Measurements from ENCODE around the gene NCAPH2.

Gene NCAPH2

DNA sequence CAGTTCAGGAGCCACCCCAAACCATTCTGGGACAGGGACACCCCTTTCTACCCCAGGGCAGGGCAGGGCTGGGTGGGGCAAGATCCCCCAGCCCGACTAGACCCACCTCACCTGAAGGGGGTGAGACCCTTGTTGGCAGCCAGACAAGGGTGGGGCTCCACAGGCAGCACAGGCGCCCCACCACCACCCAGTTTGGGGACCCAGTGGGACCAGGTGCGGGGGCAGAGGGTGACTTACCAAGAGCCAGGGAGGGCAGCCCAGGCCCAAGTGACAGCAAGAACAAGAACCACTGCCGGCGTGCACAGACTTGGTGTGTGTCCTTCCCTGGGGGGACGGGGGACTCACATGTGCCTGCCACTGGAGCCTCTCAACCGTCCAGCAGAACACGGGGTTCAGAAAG is 24.5 kb upstream of the NCAPH2 start:
- no peak overlapping the region for H3K4me3 Mint-ChIP-seq

DNA sequence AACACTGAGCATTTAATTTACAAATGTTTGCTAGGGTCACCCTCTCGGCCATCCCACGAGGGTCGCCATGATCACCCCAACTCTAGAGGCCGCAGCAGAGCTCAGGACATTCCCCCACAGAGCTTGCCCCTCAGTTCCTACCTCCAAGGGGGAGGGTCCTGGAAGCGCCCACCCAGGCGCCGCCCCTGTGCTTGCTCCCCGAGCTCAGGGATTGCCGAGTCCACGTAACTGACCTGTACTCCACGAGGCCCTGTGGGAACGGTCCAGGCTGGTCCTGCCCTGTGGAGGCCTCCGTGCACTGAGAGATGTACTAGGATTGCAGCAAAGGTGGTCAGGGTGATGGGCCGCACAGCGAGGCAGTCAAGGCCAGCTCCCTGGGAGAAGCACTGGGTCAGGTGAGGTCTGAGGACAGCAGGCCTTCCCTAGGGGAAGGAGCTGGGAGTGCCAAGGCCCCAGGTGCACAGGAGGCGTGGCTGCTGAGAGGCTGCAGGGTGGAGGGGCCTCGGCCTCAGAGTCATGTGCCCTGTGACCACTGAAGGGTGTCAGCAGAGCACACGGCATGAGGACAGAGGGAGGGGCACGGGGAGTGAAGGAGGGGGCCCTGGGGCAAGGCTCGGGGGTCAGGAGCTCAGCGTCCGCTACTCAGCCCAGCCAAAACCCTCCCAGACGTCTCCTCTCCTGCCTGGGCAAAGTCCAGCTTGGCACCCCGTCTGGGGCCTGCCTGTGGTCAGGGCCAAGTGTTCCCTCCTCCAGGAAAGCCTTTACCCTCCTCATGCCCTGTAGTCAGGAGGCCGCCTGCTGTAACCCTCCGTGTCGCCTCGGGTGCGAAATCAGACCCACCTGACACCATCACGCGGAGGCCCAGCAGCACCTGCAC is 23.8 kb upstream of the NCAPH2 start:
- Mint-ChIP-seq H3K4me1 (peaks cover 3% of the 10 kb centered on the region), H3K9me3 (no peaks in the 10 kb centered on the region), H3K36me3 (no peaks in the 10 kb centered on the region), H3K27ac (peak overlapping the region; percentile 59), H3K27me3 (no peaks in the 10 kb centered on the region), H3K4me3 (no peak overlapping the region)

More for the DNA sequence above, 24.5 kb upstream of the NCAPH2 start:
- Mint-ChIP-seq H3K4me1 (peaks cover 3% of the 10 kb centered on the region), H3K36me3 (no peaks in the 10 kb centered on the region), H3K27me3 (no peaks in the 10 kb centered on the region), H3K9me3 (no peaks in the 10 kb centered on the region), H3K27ac (no peak overlapping the region)

DNA sequence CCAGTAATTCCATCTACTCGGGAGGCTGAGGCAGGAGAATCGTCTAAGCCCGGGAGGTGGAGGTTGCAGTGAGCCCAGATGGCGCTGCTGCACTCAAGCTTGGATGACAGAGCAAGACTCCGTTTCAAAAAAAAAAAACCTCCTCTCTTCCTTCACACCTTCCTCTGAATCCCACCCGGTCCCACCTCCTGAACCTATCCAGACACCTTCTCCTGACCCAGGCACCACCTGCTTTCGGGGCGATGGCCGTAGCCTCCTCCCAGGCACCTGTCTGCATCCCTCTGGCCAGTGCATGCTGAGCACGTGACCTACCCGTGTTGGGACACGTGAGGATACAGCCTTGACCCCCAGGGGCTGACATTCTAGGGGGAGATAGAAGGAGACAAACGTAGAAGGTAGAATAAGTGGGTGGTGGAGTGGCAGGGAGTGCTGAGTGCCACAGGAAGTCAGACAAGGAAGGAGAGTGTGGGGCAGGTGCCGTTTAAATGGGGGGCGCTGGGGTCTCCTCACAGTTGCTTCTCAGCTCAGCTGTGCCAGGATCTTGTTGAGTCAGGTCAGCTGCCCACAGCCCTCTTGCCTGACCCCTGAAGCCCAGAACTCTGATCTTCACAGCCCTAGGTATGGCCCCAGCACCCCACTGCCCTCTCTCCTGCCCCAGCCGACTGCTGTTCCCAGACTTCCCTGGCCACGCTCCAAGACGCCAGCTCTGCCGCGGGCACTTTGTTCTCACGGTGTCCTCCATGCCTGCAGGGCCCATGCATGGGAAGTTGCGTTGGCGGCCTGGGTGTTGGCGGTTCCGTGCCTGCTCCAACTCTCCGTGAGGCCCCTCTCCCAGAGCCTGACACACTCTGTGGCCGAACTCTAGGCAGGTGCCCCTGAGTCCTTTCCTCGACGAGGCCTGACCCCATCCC is 22.5 kb upstream of the NCAPH2 start:
- no peaks in the 10 kb centered on the region for H3K27me3 Mint-ChIP-seq
- H3K36me3 Mint-ChIP-seq, result no peaks in the 10 kb centered on the region
- no peaks in the 10 kb centered on the region for H3K4me1 Mint-ChIP-seq
- H3K27ac Mint-ChIP-seq, result no peak overlapping the region
- no peak overlapping the region for H3K4me3 Mint-ChIP-seq
- no peaks in the 10 kb centered on the region for H3K9me3 Mint-ChIP-seq

DNA sequence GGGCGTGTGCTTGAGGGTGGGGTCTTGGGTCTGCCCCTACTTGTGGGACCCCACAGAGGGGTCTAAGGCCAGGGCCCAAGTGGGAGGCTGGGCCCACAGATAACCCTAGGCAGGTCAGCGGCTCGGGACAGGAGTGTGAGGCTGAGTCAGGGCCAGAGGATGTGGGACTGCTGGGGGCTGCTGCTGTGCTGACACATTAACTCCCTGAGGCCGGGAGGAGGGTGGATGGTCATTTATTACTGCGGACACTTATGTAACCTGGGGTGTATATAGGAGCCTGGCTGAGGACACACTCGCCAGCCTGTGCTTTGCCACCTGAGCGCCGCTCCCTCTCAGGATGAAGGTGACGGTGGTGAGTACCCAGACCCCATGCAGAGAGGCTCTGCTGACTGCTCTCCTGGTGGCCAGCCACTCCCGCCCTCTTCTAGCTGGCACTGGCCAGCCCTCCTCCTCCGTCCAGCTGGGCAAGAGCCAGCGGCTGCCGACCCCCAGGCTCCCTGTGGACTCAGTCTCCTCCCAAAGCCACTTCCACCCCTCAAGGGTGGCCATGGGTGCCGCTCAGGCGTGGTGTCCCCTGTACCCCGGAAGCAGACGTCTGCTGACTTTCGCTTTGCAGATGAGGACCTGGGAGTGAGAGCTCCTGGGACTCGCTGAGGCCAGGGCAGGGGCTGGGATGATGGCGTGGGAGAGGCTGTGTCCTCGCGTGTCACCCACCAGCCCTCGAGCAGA is 21.3 kb upstream of the NCAPH2 start, which contains the start of gene MIOX:
Gene MIOX, plus strand, starts transcription at position 299 of the 729 bp plus-strand sequence. Its CDS starts 39 bp downstream, at position 338.
- Mint-ChIP-seq H3K4me3 (no peak within 1 kb of the TSS), H3K27ac (no peak within 1 kb of the TSS), H3K9me3 (no peaks in the 10 kb centered on the region), H3K4me1 (peaks cover 7% of the 10 kb centered on the region), H3K27me3 (no peaks in the 10 kb centered on the region), H3K36me3 (no peaks in the 10 kb centered on the region)

DNA sequence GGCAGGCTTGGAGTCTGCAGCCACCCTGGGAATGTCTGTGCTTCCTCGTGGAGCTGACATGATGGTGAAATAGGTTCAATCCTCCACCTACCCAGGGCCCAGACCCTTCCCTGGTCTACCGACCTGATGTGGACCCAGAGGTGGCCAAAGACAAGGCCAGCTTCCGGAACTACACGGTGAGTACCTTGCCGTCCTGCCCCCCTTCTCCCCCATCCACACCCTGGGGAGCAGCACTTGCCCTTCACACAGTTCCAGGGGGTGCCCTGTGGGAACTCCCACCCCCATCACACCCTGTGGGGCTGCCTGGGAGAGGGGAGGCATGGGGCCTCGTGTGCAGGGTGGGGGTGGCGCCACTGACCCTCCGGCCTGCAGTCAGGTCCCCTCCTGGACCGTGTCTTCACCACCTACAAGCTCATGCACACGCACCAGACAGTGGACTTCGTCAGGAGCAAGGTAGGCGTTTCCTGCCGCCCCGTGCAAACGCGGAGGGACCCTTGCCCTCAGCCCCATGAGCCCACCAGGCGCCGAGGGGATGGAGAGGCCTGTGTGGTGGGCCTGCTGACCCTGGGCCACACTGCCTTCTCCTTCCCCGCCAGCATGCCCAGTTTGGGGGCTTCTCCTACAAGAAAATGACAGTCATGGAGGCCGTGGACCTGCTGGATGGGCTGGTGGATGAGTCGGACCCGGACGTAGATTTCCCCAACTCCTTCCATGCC is 20.6 kb upstream of the NCAPH2 start:
- Mint-ChIP-seq H3K27me3 (no peaks in the 10 kb centered on the region), H3K36me3 (no peaks in the 10 kb centered on the region), H3K4me3 (no peak overlapping the region), H3K9me3 (no peaks in the 10 kb centered on the region), H3K4me1 (peaks cover 7% of the 10 kb centered on the region), H3K27ac (no peak overlapping the region)

DNA sequence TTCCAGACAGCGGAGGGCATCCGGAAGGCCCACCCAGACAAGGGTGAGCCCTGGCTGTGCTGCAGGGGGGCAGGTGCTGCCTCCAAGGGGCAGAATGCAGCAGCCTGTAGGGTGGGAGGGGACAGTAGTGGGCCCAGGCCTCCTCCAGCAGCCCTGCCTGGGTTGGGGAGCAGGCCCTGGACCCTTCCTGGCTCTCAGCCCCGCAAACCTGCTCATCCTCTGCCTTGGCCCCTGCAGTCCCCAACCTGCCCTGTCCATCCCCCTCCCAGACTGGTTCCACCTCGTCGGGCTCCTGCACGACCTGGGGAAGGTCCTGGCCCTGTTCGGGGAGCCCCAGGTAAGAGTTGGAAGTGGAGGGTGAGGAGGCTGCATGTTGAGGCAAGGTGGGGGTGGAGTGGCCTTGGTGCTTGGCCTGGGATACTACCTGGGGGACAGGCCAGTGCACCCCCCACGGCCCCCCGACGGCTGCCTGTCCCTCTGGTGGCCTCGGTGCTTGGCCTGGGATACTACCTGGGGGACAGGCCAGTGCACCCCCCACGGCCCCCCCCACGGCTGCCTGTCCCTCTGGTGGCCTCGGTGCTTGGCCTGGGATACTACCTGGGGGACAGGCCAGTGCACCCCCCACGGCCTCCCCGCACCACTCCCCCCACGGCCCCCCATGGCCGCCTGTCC is 19.9 kb upstream of the NCAPH2 start:
- H3K36me3 Mint-ChIP-seq, result no peaks in the 10 kb centered on the region
- no peaks in the 10 kb centered on the region for H3K9me3 Mint-ChIP-seq
- no peak overlapping the region for H3K27ac Mint-ChIP-seq
- H3K4me1 Mint-ChIP-seq, result peaks cover 7% of the 10 kb centered on the region
- H3K4me3 Mint-ChIP-seq, result no peak overlapping the region
- H3K27me3 Mint-ChIP-seq, result no peaks in the 10 kb centered on the region

DNA sequence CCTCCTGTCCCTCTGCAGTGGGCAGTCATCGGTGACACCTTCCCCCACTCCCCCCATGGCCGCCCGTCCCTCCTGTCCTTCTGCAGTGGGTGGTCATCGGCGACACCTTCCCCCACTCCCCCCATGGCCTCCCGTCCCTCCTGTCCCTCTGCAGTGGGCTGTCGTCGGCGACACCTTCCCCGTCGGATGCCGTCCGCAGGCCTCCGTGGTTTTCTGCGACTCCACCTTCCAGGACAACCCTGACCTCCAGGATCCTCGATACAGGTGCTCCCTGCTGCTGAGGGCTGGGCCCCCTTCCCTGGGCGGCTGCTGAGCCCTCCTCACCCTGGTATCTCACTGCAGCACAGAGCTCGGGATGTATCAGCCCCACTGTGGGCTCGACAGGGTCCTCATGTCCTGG is 19.1 kb upstream of the NCAPH2 start:
- Mint-ChIP-seq H3K36me3 (no peaks in the 10 kb centered on the region), H3K27me3 (no peaks in the 10 kb centered on the region), H3K9me3 (no peaks in the 10 kb centered on the region), H3K27ac (no peak overlapping the region), H3K4me1 (peaks cover 7% of the 10 kb centered on the region), H3K4me3 (no peak overlapping the region)

DNA sequence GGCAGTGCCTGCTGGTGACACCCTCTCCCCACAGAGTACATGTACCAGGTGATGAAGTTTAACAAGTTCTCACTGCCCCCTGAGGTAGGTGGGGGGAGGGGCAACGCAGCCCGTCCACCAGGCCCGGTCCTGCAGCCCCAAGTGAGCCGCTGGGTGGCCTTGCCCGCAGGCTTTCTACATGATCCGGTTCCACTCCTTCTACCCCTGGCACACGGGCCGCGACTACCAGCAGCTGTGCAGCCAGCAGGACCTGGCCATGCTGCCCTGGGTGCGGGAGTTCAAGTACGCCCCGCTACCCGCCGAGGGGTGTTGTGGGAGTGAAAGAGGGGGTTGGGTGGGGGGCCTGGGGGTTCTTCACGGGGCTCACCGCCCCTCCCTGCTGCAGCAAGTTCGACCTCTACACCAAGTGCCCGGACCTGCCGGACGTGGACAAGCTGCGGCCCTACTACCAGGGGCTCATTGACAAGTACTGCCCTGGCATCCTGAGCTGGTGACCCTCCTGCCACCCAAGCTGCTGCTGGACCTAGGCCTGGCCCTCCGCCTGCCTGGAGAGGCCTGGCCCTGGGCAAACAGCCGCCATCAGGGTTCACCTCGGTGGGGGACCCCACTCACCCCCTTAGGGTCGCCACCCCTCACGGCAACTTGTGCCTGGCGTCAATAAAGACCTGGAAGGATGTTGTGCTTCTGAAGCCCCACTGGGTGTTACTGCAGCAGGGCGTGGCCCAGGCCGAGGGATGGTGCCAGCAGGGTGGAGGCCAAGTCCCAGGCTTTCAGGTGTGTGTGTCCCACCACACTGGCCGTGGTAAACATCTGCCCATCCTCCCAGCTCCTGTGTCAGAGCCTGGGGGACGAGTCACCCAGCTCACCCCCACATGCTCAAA is 18.4 kb upstream of the NCAPH2 start:
- Mint-ChIP-seq H3K27ac (no peak overlapping the region), H3K4me3 (no peak overlapping the region), H3K9me3 (no peaks in the 10 kb centered on the region), H3K36me3 (no peaks in the 10 kb centered on the region), H3K4me1 (peaks cover 7% of the 10 kb centered on the region), H3K27me3 (no peaks in the 10 kb centered on the region)

DNA sequence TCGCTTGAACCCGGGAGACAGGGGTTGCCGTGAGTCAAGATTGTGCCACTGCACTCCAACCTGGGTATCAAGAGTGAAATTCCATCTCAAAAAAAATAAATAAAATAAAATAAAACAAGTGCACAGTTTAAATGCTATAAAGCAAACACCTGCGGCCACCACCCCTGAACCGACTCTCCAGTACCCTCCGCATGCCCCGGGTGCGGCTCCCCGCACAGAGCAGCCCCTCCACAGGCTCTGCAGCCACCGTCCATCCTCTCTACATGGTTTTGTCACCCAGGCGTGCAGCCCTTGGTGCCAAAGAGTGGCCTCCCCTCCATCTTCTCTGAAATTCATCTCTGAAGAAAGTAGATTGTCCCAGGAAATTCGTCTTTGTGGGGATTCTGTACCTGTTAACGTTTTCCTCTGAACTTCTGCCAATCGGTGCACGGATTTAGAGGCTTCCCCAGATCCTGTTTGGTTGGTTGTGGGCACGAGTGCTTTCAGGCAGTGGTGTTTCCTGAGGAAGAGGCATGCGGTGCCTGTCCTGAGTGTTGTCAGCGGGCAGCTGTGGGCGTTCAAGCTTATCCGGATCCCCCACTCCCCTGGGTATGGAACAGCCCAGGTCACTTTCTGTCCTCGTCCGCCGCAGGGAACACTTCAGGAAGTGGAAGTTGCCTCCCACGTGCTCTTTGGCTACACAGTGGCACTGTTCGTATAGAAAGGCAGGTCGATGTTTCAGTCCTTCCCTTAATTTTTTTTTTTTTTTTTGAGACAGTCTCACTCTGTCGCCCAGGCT is 17.3 kb upstream of the NCAPH2 start:
- H3K27ac Mint-ChIP-seq, result no peak overlapping the region

DNA sequence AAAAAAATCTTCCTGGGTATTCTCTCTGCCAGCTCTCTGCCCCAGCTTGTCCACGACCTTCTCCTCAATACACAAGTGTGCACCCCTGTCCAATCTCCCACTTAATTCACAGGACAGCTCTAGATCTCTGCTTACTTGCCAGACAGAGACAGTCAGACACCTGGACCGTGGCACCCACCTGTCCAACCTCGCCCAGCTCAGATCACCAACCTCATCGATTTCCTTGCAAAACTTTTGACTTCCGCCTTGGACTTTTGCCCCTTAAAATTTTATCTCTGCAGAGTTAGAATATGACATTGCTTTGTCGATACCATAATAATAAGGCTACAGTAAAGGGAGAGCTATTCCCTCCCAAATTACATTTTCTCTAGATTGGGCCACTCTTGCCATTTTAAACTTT is 10.9 kb upstream of the NCAPH2 start:
- no peaks in the 10 kb centered on the region for H3K9me3 Mint-ChIP-seq
- no peaks in the 10 kb centered on the region for H3K36me3 Mint-ChIP-seq
- H3K27me3 Mint-ChIP-seq, result no peaks in the 10 kb centered on the region
- no peak overlapping the region for H3K27ac Mint-ChIP-seq
- peaks cover 4% of the 10 kb centered on the region for H3K4me1 Mint-ChIP-seq
- H3K4me3 Mint-ChIP-seq, result no peak overlapping the region

More for the DNA sequence above, 17.3 kb upstream of the NCAPH2 start:
- H3K9me3 Mint-ChIP-seq, result no peaks in the 10 kb centered on the region
- H3K36me3 Mint-ChIP-seq, result no peaks in the 10 kb centered on the region
- H3K4me1 Mint-ChIP-seq, result peaks cover 7% of the 10 kb centered on the region
- H3K4me3 Mint-ChIP-seq, result peak overlapping the region; percentile 38
- H3K27me3 Mint-ChIP-seq, result no peaks in the 10 kb centered on the region

DNA sequence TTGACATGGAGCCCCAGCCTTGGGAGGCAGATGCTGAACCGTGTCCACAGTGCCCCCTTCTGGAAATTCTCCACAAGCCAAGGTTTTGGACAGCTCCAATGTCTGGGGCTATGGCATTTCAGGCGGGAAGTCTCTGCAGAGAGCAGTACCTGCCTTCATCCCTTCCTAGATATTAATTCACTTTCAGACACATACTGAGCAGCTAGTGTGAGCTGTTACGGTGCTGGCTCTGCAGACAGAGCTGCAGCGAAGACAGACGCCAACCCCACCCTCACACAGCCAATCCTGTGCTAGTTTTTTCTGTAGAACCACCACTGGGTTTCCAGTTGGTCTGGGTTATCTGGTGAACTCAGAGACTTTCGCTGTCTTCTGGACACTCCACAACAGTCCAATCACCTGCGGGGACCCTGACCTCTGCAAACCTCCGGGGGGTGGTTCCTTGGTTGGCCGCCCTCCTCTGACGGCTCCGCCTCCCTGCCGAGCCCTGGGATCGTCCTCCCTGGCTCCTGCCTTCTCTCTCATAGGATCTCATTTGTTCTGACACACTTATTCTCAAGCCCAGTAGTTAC is 9.6 kb upstream of the NCAPH2 start:
- Mint-ChIP-seq H3K27ac (no peak overlapping the region), H3K4me3 (no peak overlapping the region), H3K36me3 (no peaks in the 10 kb centered on the region), H3K9me3 (no peaks in the 10 kb centered on the region), H3K27me3 (no peaks in the 10 kb centered on the region), H3K4me1 (peaks cover 4% of the 10 kb centered on the region)

DNA sequence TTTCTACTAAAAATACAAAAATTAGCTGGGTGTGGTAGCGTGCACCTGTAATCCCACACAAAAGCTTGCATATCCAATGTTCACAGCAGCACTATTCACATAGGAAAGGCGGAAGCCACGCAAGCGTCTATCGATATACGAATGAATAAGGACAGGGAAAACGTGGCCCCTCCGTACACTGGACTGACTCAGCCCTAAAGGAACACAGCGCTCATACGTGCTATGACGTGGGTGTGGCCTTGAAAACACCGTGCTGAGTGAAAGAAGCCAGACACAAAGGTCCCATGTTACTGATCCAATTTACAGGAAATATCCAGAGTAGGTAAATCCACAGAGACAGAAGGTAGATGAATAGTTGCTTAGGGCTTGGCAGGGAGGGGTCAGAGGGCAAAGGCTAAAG is 7.6 kb upstream of the NCAPH2 start:
- Mint-ChIP-seq H3K4me1 (peaks cover 4% of the 10 kb centered on the region), H3K36me3 (no peaks in the 10 kb centered on the region), H3K9me3 (no peaks in the 10 kb centered on the region), H3K4me3 (no peak overlapping the region), H3K27ac (peak overlapping the region; percentile 26), H3K27me3 (no peaks in the 10 kb centered on the region)

DNA sequence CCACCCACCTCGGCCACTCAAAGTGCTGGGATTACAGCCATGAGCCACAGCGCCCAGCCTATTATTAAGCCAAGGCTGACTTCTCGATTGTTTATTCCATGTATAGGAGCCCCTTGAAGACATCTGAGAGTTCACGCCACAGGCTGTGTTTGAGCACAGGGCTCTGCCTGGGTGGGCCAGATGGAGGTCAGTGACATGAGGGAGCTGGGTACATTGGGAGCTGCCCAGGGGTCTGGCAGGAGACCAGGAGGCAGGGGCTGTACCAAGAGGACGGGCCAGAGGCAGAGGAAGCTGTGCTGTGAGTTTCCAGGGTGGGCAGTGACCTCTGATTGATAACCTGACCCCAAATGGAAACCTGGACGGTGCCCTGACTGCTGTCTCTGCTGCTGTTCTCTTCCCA is 5.9 kb upstream of the NCAPH2 start:
- Mint-ChIP-seq H3K27ac (no peak overlapping the region), H3K36me3 (no peaks in the 10 kb centered on the region), H3K27me3 (no peaks in the 10 kb centered on the region), H3K4me1 (peaks cover 4% of the 10 kb centered on the region), H3K4me3 (no peak overlapping the region), H3K9me3 (no peaks in the 10 kb centered on the region)
